HepG2 (cell line): Measurements from ENCODE around the gene OR8G1. TPM values are rescaled to one million over a fixed set of nuclear protein-coding genes. Genes with fewer than 3 reads are reported as not detected.

Experiments used
- ATAC-seq: fragments of 200-7000 bp; cut with Tn5 transposase; 3 replicates; pipeline ENCODE4 v1.9.1; 2020; ENCODE audit warnings: mild to moderate bottlenecking, moderate library complexity
- BruUV-seq: library from RNA; stranded (reverse); fragments of 400-500 nt; replicated peaks from 2 replicates; lab custom pipeline; 2021; lab: Mats Ljungman, UMichigan
- CTCF ChIA-PET: fragments of 300-600 bp; formaldehyde crosslinking; extraction: SDS; loops from one replicate; lab custom pipeline; 2021; ENCODE audit warnings: low total read pairs, inconsistent platforms, low intra/inter-chr PET ratio; lab: Yijun Ruan, JAX
- POLR2A ChIA-PET: fragments of 350-600 bp; sonication (Branson Sonifier 250); formaldehyde crosslinking; loops from one replicate; lab custom pipeline; 2020; ENCODE audit warnings: antibody characterized with exemption, inconsistent platforms; lab: Yijun Ruan, JAX
- DNase-seq: peaks from one replicate; pipeline ENCODE4 v3.0.0-alpha.2; 2015; ENCODE audit warnings: low spot score
- FAIRE-seq: peaks from 3 replicates; lab custom pipeline; 2011; peaks lifted over from hg19 to GRCh38; lab: Jason Lieb, UNC
- H2AFZ ChIP-seq: one replicate; pipeline ENCODE4 v1.6.1; 2011; ENCODE audit warnings: low read length, inconsistent platforms
- H3K27ac ChIP-seq: fragments of 300-600 bp; 3 replicates; pipeline ENCODE4 v1.8.0; 2011; ENCODE audit warnings: mixed run types, mild to moderate bottlenecking, mixed read lengths, low read length, inconsistent platforms; ENCODE audit not compliant: insufficient read depth; ENCODE audit errors: extremely low read length
- H3K27me3 ChIP-seq, 2 experiments: fragments of 200-600 bp in 1 of 2; 2 replicates in 1 of 2; 3 replicates in 1 of 2; pipeline versions ENCODE4 v1.6.0 to v1.8.0; 2011; ENCODE audit warnings: low read length in 2 of 2, mild to moderate bottlenecking in 2 of 2, moderate library complexity in 2 of 2, inconsistent platforms in 1 of 2; ENCODE audit not compliant: insufficient read depth in 2 of 2, control insufficient read depth in 1 of 2
- H3K36me3 ChIP-seq, 2 experiments: fragments of 200-600 bp in 1 of 2; replicated peaks in 1 of 2; 2 replicates in 1 of 2; 3 replicates in 1 of 2; pipeline versions ENCODE4 v1.5.1 to v1.8.0; 2011; ENCODE audit warnings: low read length in 2 of 2, inconsistent platforms in 1 of 2; ENCODE audit not compliant: insufficient read depth in 2 of 2, control insufficient read depth in 1 of 2
- H3K4me1 ChIP-seq: 2 replicates; pipeline ENCODE4 v1.5.1; 2012; ENCODE audit warnings: low read length, inconsistent platforms; ENCODE audit not compliant: insufficient read depth
- H3K4me2 ChIP-seq: 2 replicates; pipeline ENCODE4 v1.6.0; 2011; ENCODE audit warnings: low read depth, low read length, inconsistent platforms
- H3K4me3 ChIP-seq, 3 experiments: fragments of 200-600 bp in 1 of 3; sonication (generic), shearing (Covaris generic) in 1 of 3; replicated peaks in 1 of 3; 2 replicates each; pipeline ENCODE4 v1.5.1; 2011 to 2016; ENCODE audit warnings: low read length in 3 of 3, inconsistent platforms in 2 of 3, low read depth in 2 of 3, mild to moderate bottlenecking in 2 of 3, control low read depth in 1 of 3, mixed read lengths in 1 of 3; ENCODE audit not compliant: insufficient read depth in 1 of 3
- H3K79me2 ChIP-seq: one replicate; pipeline ENCODE4 v1.6.1; 2011; ENCODE audit warnings: low read length, inconsistent platforms; ENCODE audit not compliant: insufficient read depth
- H3K9ac ChIP-seq: 2 replicates; pipeline ENCODE4 v1.6.0; 2011; ENCODE audit warnings: mild to moderate bottlenecking, low read depth, low read length, inconsistent platforms; ENCODE audit not compliant: insufficient read depth
- H3K9me3 ChIP-seq: 2 replicates; pipeline ENCODE4 v1.5.1; 2012; ENCODE audit warnings: mild to moderate bottlenecking, low read length
- H4K20me1 ChIP-seq: 2 replicates; pipeline ENCODE4 v1.6.0; 2011; ENCODE audit warnings: inconsistent platforms, mild to moderate bottlenecking, low read length, moderate library complexity; ENCODE audit not compliant: insufficient read depth
- CEBPB ChIP-seq: IDR thresholded peaks from 2 replicates; pipeline ENCODE4 v1.6.1; 2011; ENCODE audit warnings: low read depth, low read length, improper control_type of control experiment, borderline replicate concordance
- GTF3A ChIP-seq: sonication (generic); formaldehyde crosslinking; conservative IDR thresholded peaks from 2 replicates; pipeline ENCODE4 v1.4.0; 2020; ENCODE audit warnings: mild to moderate bottlenecking, missing genetic modification reagents
- HHEX ChIP-seq: IDR thresholded peaks from 2 replicates; pipeline ENCODE4 v1.6.1; 2016; ENCODE audit warnings: control low read depth
- NR2C2 ChIP-seq: sonication (generic); formaldehyde crosslinking; IDR thresholded peaks from 2 replicates; pipeline ENCODE4 v1.4.0; 2020; ENCODE audit warnings: missing genetic modification reagents, mild to moderate bottlenecking, moderate library complexity, borderline replicate concordance
- RBFOX2 ChIP-seq: fragments of 200-400 bp; formaldehyde crosslinking; IDR thresholded peaks from 2 replicates; pipeline ENCODE4 v1.6.1; 2017; ENCODE audit warnings: low read depth, mild to moderate bottlenecking, low read length
- SRF ChIP-seq: IDR thresholded peaks from 2 replicates; pipeline ENCODE4 v1.6.1; 2011; ENCODE audit warnings: mild to moderate bottlenecking, low read depth, low read length, moderate library complexity
- TAF1 ChIP-seq: sonication (generic); formaldehyde crosslinking; IDR thresholded peaks from 2 replicates; pipeline ENCODE4 v1.4.0; 2020; ENCODE audit warnings: missing genetic modification reagents
- ZNF557 ChIP-seq: sonication (generic); formaldehyde crosslinking; IDR thresholded peaks from 2 replicates; pipeline ENCODE4 v1.4.0; 2020; ENCODE audit warnings: missing genetic modification reagents
- ZNF816 ChIP-seq: sonication (generic); formaldehyde crosslinking; IDR thresholded peaks from 2 replicates; pipeline ENCODE4 v1.8.0; 2022; ENCODE audit warnings: missing genetic modification reagents, mild to moderate bottlenecking, borderline replicate concordance
- ZSCAN31 ChIP-seq: sonication (generic); formaldehyde crosslinking; IDR thresholded peaks from 2 replicates; pipeline ENCODE4 v1.5.0; 2020; ENCODE audit warnings: low read depth, mild to moderate bottlenecking, missing genetic modification reagents
- ZSCAN9 ChIP-seq: IDR thresholded peaks from 2 replicates; pipeline ENCODE4 v1.6.1; 2016; ENCODE audit warnings: borderline replicate concordance
- WGBS: methylation state at CpG from one replicate; pipeline ENCODE4 v1.1.6; 2017; ENCODE audit warnings: low lambda C conversion rate; 5-methylcytosine and 5-hydroxymethylcytosine counted together
- in situ Hi-C: cut with HindIII; loops from 2 replicates; pipeline ENCODE4 v1.10.0; 2017; ENCODE audit warnings: low pct_unique_long_range_greater_than_20kb; ENCODE audit not compliant: extremely low pct_ligation_motif_present
- intact Hi-C: fragments of 100-400 bp; cut with micrococcal nuclease; formaldehyde crosslinking; loops from one replicate; pipeline ENCODE4 v1.10.0; 2022; ENCODE audit not compliant: unreplicated experiment
- polyA plus RNA-seq, 8 experiments: library from polyadenylated mRNA; depleted of rRNA in 3 of 8; stranded (reverse) in 7 of 8; unstranded in 1 of 8; fragments of >200 nt; fragmentation: Illumina TruSeq in 4 of 8; extraction: Trizol in 4 of 8; gene quantifications; 2 replicates each; pipeline versions ENCODE4 v1.2.1 to v1.2.3, GENCODE V29; 2011 to 2016; ENCODE audit warnings: low read depth in 4 of 8, missing spikeins in 1 of 8, mixed read lengths in 1 of 8; ENCODE audit not compliant: insufficient read depth in 1 of 8
- total RNA-seq, 5 experiments: library from RNA; depleted of rRNA; stranded (reverse); fragments of >200 nt; fragmentation: Illumina TruSeq; extraction: Trizol; gene quantifications; 2 replicates each; pipeline ENCODE4 v1.2.3, GENCODE V29; 2016; ENCODE audit warnings: low read depth in 1 of 5
- TF ChIP-seq, protein P1 (sequence below): sonication (generic); formaldehyde crosslinking; IDR thresholded peaks from 2 replicates; pipeline ENCODE4 v1.4.0; 2020; ENCODE audit warnings: missing genetic modification reagents; ENCODE audit errors: not compliant biosample characterization

OR8G1 gene
- total and polyA plus RNA-seq, 2 of the 13 experiments (the other 11 are each of a cell fraction or from before 2014, with no cell fraction given) = not detected

DNA sequence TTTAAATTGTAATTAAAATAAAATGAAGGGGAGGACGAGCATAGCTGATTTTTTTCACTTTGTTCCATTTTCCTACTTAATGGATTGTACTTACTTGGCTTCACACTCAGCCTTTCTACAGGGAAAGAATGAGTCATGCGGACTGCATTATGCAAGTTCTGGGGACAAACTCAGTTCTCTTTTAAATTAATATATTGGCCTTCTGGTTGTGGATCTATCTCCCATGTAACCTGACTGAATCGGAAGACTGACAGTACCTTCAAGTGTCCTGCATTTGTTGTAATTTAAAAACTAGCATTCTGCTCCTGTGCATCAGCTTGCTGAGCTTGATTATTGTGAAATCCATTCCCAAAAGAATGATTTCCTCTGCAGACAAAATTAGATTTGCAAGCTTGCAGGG lies 60.7 kb downstream of the OR8G1 start (continued):
- 0 out of 2 replicates have a peak, but pooled peaks have one; percentile 4 for TF ChIP-seq CEBPB
- TF ChIP-seq, all 625 proteins: peak for 1

DNA sequence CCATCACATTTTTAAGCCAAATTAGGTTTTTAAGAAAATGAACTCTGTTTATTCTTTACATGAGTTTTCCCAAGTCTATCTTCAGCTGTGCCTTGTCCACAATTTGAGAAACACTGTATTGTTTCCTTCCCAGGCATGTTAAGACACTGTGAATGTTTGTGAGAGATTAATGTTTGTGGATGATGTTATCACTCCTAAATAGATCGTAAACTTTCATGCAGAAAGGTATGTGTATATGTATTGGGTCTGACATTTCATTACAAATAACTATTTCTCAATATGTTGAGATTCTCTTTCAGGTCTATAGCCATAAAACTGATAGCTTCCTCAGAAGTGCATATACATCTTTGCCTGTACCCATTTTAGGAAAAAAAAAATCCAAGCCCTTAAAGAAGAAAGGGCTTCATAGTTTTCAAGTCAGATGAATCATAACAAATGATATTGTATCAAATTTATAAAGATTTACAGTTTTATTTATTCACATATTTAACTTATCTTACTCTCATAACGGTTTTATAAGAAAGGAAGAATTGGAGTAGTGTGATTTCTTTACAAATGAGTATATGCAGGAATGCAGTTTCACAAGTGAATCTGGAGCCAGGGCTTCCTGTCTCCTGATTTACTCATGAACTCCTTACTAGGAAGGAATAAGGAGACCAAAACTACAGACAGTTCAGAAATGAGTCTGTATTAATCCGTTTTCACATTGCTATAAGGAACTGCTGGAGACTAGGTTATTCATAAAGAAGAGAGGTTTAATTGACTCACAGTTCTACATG lies 61.6 kb downstream of the OR8G1 start:
- Histone ChIP-seq H3K79me2 (no peaks in the 10 kb centered on the region), H3K4me2 (no peak overlapping the region), H3K9ac (no peak overlapping the region), H2AFZ (no peak overlapping the region), H3K4me3 (no peak overlapping the region), H3K27ac (no peak overlapping the region), H3K27me3 (no peaks in the 10 kb centered on the region), H3K4me1 (no peaks in the 10 kb centered on the region), H3K36me3 (no peaks in the 10 kb centered on the region), H3K9me3 (no peaks in the 10 kb centered on the region), H4K20me1 (no peaks in the 10 kb centered on the region)
- DNase-seq (no peak), ATAC-seq (no peak), FAIRE-seq (no peak)
- POLR2A ChIA-PET = no interaction called here
- intact Hi-C loops (no loop called here), in situ Hi-C loops (no loop called here)
- 0% methylated on average over 3 of the region's 3 CpGs for WGBS
- BruUV-seq = no TSS peak
- CTCF ChIA-PET = no interaction called here
- no peak for TF ChIP-seq RBFOX2
- no peak for TF ChIP-seq NR2C2 (CRISPR knock-in tag)
- no peak for TF ChIP-seq ZNF557 (CRISPR knock-in tag)
- TF ChIP-seq GTF3A (CRISPR knock-in tag) = no peak
- TF ChIP-seq, protein P1, sequence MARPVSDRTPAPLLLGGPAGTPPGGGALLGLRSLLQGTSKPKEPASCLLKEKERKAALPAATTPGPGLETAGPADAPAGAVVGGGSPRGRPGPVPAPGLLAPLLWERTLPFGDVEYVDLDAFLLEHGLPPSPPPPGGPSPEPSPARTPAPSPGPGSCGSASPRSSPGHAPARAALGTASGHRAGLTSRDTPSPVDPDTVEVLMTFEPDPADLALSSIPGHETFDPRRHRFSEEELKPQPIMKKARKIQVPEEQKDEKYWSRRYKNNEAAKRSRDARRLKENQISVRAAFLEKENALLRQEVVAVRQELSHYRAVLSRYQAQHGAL (CRISPR knock-in tag) = no peak
- TF ChIP-seq ZSCAN9 (CRISPR knock-in tag) = no peak
- no peak for TF ChIP-seq HHEX (CRISPR knock-in tag)
- TF ChIP-seq TAF1 (CRISPR knock-in tag) = no peak
- TF ChIP-seq ZNF816 (CRISPR knock-in tag) = no peak
- TF ChIP-seq SRF = no peak
- no peak for TF ChIP-seq ZSCAN31 (CRISPR knock-in tag)

Other genes with a start within 250 kb of the OR8G1 start
- not detected in 2 replicates for gene OR10G6, start 245.9 kb upstream of the OR8G1 start, total RNA-seq (2016; rRNA removed; fragmentation: Illumina TruSeq; extraction: Trizol)
- not detected in 2 replicates for gene OR10G6, start 245.9 kb upstream of the OR8G1 start, polyA plus RNA-seq (2011; rRNA removed)
- not detected in 2 replicates for gene OR10G4, start 228.1 kb upstream of the OR8G1 start, total RNA-seq (2016; rRNA removed; fragmentation: Illumina TruSeq; extraction: Trizol)
- not detected in 2 replicates for gene OR10G4, start 228.1 kb upstream of the OR8G1 start, polyA plus RNA-seq (2011; rRNA removed)
- not detected in 2 replicates for gene OR10G9, start 218.1 kb upstream of the OR8G1 start, total RNA-seq (2016; rRNA removed; fragmentation: Illumina TruSeq; extraction: Trizol)
- not detected in 2 replicates for gene OR10G9, start 218.1 kb upstream of the OR8G1 start, polyA plus RNA-seq (2011; rRNA removed)
- not detected in 2 replicates for gene OR10G8, start 214.3 kb upstream of the OR8G1 start, total RNA-seq (2016; rRNA removed; fragmentation: Illumina TruSeq; extraction: Trizol)
- not detected in 2 replicates for gene OR10G8, start 214.3 kb upstream of the OR8G1 start, polyA plus RNA-seq (2011; rRNA removed)
- not detected in 2 replicates for gene OR10G7, start 199.8 kb upstream of the OR8G1 start, total RNA-seq (2016; rRNA removed; fragmentation: Illumina TruSeq; extraction: Trizol)
- not detected in 2 replicates for gene OR10G7, start 199.8 kb upstream of the OR8G1 start, polyA plus RNA-seq (2011; rRNA removed)
- 1.3 and 1.4 TPM in 2 replicates for gene VWA5A, start 125.6 kb upstream of the OR8G1 start, total RNA-seq (2016; rRNA removed; fragmentation: Illumina TruSeq; extraction: Trizol)
- gene VWA5A, start 125.6 kb upstream of the OR8G1 start, polyA plus RNA-seq (2011; rRNA removed) = 1.6 and 1.8 TPM in 2 replicates
- gene OR10D3, start 57.8 kb upstream of the OR8G1 start, total RNA-seq (2016; rRNA removed; fragmentation: Illumina TruSeq; extraction: Trizol) = not detected in 2 replicates
- not detected in 2 replicates for gene OR10D3, start 57.8 kb upstream of the OR8G1 start, polyA plus RNA-seq (2011; rRNA removed)
- gene OR8G5, start 15.3 kb downstream of the OR8G1 start, total RNA-seq (2016; rRNA removed; fragmentation: Illumina TruSeq; extraction: Trizol) = not detected in 2 replicates
- not detected in 2 replicates for gene OR8G5, start 15.3 kb downstream of the OR8G1 start, polyA plus RNA-seq (2011; rRNA removed)
- not detected in 2 replicates for gene OR8D1, start 72.9 kb downstream of the OR8G1 start, total RNA-seq (2016; rRNA removed; fragmentation: Illumina TruSeq; extraction: Trizol)
- not detected in 2 replicates for gene OR8D1, start 72.9 kb downstream of the OR8G1 start, polyA plus RNA-seq (2011; rRNA removed)
- gene OR8D2, start 79.1 kb downstream of the OR8G1 start, total RNA-seq (2016; rRNA removed; fragmentation: Illumina TruSeq; extraction: Trizol) = not detected in 2 replicates
- gene OR8D2, start 79.1 kb downstream of the OR8G1 start, polyA plus RNA-seq (2011; rRNA removed) = not detected in 2 replicates
- gene OR8B2, start 143.4 kb downstream of the OR8G1 start, total RNA-seq (2016; rRNA removed; fragmentation: Illumina TruSeq; extraction: Trizol) = not detected in 2 replicates
- not detected in 2 replicates for gene OR8B2, start 143.4 kb downstream of the OR8G1 start, polyA plus RNA-seq (2011; rRNA removed)
- not detected in 2 replicates for gene OR8B3, start 157.9 kb downstream of the OR8G1 start, total RNA-seq (2016; rRNA removed; fragmentation: Illumina TruSeq; extraction: Trizol)
- gene OR8B3, start 157.9 kb downstream of the OR8G1 start, polyA plus RNA-seq (2011; rRNA removed) = not detected in 2 replicates
- not detected in 2 replicates for gene OR8B4, start 183.8 kb downstream of the OR8G1 start, total RNA-seq (2016; rRNA removed; fragmentation: Illumina TruSeq; extraction: Trizol)
- gene OR8B4, start 183.8 kb downstream of the OR8G1 start, polyA plus RNA-seq (2011; rRNA removed) = not detected in 2 replicates
- not detected in 2 replicates for gene OR8B8, start 204.6 kb downstream of the OR8G1 start, total RNA-seq (2016; rRNA removed; fragmentation: Illumina TruSeq; extraction: Trizol)
- not detected in 2 replicates for gene OR8B8, start 204.6 kb downstream of the OR8G1 start, polyA plus RNA-seq (2011; rRNA removed)